HG03521 (cell line): ENCODE results near the gene BRD2.

Experiments
- ATAC-seq: cut with Tn5 transposase; IDR thresholded peaks from one replicate; pipeline ENCODE4 v1.9.1; 2021; ENCODE audit warnings: mild to moderate bottlenecking, moderate library complexity; ENCODE audit not compliant: unreplicated experiment

The BRD2 gene

DNA sequence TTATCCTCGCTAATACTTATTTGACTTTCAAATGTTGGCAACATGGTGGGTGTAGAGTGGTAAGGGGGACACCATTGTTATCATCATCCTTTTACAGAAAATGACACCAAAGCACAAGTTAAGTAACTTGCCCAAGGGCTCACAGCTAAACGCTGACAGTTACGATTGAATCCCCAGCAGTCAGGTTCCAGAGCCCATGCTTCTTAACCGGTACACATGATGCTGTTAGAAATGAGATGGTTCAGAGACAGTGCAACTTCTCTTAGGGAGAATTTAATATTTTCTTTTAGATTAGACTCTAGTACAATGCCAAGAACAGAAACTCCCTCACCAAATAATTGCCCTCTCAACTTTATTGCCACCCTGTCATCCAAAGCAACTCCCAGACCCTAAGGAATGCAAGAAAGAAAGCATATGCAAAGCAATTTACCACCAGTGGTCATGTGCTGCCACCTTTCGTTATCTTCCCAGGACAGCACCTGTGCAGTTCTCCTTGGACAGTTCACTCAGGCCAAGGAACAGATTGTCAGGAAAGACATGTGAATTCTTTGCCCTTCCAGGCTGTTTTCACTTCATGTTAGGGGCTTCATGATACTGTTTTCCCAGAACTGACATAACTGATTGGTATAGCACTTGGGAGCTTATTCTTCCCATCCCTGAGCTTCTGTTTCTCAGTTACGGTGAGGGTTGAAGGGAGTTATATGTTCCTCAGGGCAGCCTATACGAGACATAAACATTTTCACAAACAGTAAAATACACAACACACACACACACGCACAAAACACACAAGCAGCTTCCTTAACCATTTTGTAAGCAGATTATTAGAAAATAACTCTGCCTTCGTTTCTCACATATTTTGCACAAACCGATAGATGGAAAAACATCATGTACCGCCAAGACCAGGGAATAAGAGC is 20.6 kb upstream of the BRD2 start:
- no peak for ATAC-seq

DNA sequence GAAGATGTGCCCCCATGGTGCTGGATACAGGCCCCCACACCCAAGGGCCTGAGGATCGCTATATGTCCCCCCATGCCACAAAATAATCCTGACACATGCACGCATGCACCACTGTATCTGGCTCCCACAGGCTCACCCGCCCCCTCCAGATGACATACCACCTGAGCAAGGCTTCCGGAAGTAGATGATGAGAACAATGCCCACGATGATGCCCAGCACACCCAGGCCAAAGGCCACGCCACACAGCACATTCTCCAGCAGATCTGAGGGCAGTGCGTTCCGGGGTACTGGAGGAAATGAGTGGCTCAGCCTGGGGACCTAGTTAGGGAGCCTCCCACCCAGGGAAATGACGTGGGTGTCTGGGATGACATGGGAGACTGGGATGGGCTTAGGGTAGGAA is 19.3 kb upstream of the BRD2 start:
- ATAC-seq = no peak

DNA sequence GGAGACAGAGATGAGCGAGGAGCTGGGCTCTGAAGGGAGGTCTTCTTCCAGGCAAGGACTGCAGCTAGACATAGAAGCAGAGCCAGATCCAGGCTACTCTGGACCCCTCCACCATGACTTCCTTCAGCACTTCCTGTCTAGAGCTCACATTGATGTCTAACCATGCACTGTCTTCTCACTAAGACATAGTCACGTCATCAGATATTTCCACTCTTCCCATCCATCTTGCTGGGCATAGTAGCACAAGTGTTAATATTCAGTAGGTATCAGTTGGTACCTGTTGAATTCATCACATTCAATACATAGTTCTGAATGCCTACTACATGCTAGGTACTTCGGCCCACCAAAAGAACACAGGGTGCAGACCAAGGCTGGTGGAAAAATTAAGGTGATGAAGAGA is 18.4 kb upstream of the BRD2 start:
- ATAC-seq = no peak

DNA sequence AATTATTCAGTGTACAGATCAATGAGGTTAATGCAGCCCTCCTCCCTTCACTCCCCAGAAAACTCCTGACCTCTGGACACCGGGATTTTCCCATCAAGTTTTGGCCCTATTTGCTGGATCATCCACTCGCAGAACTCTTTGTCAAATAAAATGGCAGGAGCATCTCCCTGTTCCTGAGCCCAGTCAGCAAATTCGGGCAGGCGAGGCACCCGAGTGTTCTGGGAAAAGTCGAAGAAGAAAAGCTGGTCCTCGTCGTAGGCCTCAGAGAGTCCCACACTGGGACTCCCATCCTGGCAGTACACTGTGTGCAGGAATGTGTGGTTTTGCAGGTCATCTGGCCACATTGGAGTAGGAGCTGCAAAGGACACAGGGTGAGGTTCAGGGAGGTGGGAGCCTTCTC is 17.9 kb upstream of the BRD2 start:
- ATAC-seq = no peak

DNA sequence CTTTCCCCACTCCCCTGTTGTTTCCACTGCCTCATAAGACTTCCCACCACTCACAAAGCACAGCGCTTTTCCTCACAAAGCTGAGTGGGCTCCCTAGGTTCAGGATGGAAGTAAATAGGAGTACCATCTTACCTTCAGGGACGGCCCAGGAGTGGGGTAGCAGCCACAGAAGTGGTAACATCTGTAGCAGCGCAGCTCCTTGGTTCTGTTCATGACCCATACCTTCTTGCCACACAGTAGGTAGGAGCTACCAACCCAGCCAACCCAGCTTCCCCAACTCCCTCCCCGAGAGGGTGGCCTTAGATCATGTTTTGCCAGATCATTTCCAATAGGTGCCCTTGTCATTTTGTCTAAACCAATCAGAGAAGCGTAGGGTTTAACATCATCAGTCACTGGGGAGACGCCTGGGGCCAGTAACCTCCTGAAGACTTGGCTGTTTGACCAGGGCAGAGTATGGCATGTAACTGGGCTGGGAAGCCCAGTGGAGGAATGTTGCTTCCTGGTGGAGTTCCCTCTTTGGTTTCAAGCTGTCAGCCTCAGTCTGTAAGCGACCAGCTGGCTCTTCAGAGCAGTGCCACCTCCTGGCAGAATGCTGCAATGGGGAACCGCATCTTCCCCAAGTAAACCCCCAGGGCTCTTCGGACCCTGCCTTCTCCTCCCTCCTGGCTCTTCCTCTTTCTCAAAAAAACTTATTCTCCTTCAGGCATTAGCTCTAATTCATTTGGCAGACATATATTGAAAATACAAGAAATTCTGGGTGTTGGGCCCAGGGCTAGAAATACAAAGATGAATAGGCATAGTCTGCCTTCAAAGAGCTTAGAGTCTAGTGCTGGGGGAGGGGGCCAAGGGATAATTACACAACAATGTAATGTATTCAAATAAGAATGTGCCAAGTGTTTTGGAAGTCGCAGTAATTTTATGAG is 15.3 kb upstream of the BRD2 start, which contains the start of gene HLA-DMA:
Gene HLA-DMA, minus strand, starts transcription at position 281 of the 923 bp plus-strand sequence. Its CDS starts 61 bp downstream, at position 220.
- ATAC-seq = peak; percentile 82

DNA sequence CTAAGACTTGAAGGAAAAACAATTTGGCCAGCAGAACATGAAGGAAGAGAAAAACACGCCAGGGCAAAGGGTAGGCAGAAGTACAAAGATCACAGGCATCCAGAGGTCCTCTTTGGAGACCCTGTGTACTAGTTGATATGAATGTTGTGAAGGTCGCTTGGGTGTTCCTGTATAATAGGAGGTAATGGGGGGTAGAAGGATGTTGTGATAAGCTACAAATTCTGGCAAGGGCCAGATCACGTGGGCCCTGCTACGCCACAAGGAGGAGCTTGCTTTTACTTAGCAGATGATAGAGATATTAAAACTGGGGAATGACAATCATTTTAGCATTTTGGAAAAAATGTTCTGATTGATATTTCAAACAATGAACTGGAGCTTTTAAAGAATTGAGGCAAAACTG is 14.6 kb upstream of the BRD2 start:
- no peak for ATAC-seq

DNA sequence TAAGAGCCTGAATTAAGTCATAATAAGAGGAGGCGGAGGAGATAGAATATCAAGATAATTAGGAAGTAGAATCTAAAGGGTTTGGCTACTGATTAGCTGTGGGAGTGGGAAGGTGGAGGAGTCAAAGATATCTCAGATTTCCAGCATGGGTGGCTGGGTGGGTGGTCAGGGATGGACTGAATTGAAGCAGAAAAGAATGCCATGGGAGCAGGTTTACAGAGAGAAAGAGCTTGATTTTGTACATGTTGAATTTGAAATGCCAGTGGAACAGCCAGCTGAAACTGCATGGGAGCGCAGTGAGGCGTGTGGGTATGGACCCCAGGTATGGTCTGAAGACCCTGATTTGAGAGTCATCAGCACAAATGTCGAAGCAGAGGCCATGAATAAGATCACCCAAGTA is 14.1 kb upstream of the BRD2 start:
- no peak for ATAC-seq

DNA sequence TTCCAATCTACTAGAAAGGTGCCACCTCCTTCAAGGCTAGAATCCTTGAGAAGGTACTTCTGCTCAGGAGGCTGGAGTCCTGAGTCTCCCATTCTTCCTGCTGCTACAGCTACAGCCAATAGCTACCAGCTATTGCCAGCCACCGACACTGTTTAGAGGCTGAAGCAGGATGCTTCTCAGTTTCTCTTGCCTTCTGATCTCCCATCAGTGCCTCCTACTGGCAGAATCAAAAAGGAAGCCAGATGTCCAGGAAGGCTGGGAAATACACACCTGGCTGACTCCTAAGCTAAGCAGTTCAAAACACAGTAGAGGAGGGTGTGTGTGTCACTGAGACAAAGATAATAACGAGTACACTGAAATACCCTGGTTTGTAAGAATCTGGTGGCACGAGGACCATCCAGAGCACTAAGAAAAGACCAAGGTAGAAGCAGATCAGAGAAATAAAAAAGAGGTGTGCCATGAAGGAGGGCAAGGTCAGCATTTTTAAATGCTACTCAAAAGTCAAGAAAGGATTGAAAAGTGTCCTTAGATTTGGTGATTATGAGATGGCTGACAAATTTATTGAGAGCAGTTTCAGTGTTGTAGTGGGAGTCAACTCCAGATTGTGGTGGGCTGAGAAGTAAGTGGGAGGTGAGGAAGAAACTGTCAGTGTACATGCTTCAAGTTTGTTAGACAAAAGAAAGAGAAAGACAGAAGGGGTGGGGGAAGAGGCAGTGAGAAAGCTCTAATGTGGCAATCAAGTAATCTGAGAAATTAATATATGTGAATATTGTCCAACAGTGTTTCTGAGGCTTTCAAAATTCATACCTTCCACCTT is 13.2 kb upstream of the BRD2 start:
- no peak for ATAC-seq

DNA sequence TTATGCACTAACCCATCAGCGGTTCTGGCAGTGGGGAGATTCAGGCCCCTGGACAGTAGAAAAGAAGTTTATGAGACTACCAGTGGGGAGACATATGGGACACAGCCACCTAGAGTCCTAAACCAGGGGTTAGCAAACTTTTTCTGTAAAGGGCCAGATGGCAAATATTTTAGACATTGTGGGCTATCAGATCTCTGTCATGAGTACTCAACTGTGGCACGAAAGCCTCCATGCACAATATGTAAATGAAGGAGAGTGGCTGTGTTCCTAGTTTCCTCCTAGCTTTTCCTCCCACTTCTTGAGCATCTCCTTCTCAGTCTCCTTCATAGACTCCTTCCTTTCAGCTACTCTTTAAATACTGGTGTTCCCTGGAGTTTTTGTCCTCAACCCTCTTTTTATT is 12.2 kb upstream of the BRD2 start:
- no peak for ATAC-seq

DNA sequence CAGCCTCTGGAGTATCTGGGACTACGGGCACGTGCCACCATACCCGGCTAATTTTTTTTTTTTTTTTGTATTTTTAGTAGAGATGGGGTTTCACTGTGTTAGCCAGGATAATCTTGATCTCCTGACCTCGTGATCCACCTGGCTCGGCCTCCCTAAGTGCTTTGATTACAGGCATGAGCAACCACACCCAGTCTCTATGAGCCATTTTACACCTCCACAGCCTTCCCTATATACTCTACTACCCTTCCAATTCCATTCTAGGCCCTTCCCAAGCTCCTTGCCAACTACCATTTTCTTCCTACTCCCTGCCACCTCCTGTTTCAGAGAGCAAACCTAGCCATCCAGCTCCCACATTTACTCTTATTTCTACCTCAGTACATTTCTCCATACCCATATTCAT is 7.8 kb upstream of the BRD2 start:
- ATAC-seq = no peak

DNA sequence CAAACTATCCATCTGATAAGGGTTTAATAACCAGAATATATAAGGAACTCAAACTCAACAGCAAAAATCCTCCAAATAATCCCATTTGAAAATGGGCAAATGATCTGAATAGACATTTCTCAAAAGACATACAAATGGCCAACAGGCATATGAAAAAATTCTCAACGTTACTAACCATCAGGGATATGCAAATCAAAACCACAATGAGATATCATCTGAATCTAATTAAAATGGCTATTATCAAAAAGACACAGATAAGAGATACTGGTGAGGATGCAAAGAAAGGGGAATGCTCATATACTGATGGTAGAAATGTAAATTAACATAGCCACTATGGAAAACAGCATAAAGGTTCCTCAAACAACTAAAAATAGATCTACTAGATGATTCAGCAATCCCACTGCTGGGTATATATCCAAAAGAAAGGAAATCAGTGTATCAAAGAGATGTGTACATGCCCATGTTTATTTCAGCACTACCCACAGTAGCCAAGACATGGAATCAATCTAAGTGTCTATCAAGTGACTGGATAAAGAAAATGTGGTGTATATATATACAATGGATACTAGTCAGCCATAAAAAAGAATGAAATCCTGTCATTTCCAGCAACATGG is 6.1 kb upstream of the BRD2 start:
- no peak for ATAC-seq

DNA sequence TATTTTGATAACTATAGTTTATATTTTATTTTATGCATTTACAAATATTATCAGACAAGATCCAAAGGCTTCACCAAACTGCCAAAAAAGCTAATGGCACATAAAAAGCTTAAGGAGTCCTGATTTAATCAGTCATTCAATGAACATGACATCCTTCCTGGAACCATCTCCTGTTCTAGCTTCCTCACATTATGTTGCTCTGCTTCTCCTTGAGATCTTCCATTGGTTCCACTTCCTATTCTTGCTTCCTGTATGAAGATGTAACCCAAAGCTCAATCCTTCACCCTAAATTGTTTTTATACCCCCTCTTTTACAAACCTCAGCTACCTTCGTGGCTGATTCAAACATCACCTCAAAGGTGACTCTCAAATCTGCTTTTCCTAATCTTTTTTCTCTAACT is 4.5 kb upstream of the BRD2 start:
- ATAC-seq = no peak

DNA sequence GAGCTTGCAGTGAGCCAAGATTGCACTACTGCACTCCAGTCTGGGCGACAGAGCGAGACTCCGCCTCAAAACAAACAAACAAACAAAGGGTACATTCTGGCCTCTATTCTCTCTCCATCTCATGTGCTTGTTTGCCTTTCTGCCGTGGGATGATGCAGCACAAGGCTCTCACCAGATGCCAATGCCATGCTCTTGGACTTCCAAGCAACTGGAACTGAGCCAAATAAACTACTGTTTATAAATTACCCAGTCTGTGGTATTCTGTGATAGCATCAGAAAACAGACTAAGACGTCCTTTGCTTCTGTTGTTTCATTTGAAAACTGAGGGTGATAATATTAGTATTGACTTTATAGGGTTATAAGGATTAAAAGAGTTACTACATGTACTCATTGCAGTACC is 3.6 kb upstream of the BRD2 start:
- ATAC-seq = no peak

DNA sequence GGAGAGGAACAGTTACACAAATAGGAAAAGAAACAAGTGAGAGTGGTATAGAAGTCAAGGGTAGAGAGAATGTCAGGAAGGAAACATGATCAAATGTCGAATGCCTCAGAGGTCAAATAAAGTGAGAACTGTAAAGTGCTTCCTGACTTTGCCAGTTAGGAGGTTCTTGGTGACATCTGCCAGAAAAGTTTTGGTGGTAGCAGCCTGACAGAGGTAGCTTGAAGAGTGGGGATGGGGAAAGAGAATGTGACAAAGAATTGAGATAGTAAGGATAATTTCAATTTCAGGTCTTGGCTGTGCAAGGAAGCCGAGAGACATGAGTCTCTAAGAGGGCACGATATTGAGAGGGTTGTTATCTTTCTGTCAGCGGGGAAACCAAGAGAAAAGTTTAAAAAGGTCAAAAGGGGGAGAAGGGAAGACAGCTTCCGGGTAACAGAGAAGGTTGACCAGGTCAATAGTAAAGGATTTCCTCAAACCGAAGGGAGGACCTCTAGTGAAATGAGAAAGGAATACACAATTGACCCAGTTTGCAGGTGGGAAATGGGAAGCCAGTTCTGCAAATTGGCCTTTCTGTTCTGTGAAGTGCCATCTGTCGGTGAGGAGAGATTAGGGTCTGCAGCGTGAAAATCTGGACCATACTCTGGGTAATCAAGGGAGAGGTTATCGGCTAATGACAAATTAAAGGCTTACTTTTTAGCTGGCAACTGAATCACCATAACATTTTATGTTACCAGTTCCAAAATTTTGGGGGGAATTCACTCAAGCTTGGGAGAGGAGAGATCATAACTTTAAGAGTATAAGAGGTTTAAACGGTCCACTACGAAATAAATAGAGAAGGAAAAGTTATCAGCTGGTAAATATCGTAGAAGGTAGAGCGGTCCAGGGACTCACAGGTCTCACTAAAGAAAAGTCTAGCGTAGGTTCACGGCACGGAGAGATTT is 973 bp upstream of the BRD2 start:
- ATAC-seq = no peak

DNA sequence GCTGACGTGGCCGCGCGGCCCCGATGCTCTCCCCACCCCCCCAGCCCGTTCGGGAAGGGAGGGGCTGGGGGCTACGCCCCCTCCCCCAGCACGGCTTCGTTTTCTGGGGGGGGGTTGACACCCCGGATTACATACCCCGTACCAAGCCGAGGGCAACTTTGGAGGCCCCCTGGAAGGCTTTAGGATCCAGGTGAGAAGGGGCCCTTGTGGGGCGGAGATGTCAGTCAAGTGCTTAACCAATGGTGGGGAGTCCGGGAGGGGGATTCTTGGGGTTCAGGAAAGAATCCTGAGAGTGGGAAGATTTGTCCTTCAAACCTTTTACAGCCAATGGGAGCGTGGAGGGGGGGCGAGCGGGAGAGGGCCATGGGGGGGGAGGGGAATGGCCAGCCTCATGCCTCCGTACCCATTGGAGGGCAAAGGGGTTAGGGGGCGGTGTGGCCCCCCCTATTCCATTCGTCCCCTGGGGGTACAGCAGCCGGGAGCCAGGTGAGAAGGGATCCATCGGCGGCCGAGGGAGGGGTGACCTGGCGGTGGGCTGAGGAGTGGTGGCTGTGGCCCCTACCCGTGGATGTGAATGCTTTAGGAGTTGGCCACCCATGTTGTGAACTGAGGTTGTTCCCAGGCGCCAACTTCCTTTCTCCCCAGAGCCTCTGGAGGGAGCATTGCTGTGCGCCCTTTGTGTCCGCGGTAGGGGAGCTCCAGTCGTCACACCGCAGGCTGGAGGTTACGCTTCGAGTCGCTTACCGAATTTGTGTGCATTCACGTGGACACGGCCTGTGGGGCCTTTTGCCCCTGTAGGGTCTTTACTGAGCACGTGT is 682 bp downstream of the BRD2 start:
- ATAC-seq = no peak

DNA sequence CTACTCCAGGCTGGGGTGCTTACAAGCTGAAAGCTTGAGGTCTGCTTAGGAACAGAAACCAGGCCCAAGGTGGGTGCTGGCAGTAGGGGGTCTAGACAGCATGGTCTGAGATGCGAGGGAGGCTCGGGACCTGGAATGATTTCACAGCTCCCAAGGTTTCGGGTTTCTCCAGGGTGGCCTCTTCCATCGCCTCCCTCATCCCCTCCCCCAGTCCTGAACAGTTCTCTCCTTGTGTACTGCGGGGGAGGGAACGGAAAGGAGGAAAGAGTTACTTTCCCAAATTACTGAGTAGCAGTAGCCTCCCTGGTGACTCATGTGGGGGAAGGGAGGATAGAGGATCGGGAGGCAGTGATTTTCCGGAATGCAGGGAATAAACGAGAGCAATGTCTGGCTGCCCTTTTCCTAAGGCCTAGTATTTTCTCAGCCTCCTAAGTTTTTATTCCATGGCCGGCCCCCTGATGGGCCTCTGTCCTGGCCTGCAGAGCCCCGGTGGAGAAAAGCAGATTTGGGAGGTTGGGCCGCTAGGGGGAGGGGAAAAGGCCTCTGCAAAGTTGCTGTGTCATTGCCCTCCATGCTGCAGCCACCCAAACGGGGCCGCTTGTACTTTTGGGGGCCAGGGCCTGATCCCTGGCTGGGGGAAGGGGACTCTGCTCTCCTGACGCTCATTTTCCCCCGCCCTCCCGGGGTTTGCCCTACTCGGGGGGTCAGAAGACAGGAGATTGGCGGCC is 1.5 kb downstream of the BRD2 start:
- ATAC-seq = no peak

DNA sequence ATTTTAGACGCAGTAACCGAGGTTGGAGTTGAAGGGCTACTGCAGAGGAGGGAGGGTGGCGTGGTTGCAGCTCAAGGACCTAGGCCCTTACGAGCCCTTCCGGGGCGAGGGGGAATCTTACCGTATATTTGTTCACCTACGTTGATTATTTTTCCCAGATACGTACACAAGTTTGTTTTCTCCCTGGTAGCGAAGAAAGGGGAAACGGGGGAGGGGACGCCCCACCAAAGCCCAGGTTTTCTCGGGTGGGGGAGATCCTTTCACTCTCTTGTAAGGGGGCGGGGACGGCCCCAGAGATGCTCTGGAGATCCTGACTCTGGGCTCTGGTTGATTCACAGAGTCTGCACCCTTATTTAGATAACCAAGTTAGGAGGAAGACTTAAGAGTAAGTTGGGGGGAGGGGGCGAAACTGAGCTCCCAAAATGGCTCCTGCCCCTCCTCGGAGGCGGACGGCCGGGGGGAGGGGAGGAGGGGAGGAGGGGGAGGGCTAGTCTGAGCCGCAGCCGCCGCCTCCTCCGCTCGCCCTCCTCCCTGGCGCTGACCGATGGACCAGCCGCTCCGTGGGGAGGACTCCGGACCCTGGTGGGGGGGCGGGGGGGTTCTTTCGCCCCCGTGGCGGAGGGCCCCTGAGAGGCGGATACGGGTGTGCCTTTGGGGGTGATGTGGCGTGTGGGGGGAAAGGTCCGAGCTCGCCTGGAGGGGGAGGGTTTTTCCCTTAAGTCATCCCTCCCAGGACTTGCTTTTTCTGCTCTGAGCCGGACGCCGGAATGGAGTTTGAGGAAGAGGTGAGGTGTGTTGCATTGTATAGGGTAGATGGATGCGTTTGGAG is 2.2 kb downstream of the BRD2 start:
- ATAC-seq = no peak
